LHCN-M2 (cell line): ENCODE data around the gene CTNNAL1. TPM values are rescaled to one million over a fixed set of nuclear protein-coding genes. Genes with fewer than 3 reads are reported as not detected.

ENCODE experiments used
- DNase-seq: peaks from one replicate; pipeline ENCODE4 v3.0.0-alpha.2; 2012; ENCODE audit warnings: low read depth
- total RNA-seq: library from RNA; depleted of rRNA; stranded (reverse); fragments of >200 nt; gene quantifications from 2 replicates; pipeline ENCODE4 v1.2.3, GENCODE V29; 2014

Gene CTNNAL1
- total RNA-seq, 1 experiment from 2014 or later, result 72.3 TPM

DNA sequence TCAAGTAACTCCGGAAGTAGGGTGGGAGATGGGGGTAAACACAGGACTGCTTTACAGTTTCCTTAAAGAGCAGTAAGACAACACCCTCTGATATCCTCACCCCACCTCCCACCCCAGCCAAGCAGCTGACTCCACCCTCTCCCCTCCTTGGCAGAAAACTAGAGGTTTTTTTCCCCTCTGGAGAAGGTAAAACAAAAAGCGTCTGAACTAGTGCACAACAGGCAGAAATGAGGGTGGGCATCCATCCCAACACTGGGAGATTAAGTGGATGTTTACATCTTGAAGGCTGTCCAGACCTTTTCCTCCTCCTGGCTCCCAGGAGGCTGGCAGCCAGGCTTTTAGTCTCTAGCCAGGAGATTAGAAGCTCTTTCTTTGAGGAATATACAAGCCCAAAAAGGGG lies 13.9 kb upstream of the CTNNAL1 start:
- DNase-seq, result no peak

DNA sequence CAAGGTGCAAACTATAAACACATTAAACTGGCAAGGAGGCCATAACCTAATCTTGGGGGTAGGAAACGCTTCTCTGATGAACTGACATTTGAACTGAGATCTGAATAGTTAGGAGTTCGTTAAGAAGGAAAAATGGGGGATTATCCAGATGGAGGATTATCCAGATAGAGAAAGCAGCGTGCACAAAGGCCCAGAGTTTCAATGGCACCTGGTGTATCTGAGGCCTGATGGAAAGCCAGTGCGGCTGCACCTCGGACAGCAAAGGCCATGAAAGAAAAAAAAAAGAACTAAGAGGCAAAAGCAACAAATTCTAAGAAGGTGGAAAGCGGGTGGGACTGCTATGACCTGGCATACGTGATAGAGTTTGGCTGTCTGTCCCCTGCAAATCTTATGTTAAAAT lies 13.0 kb upstream of the CTNNAL1 start:
- no peak for DNase-seq

DNA sequence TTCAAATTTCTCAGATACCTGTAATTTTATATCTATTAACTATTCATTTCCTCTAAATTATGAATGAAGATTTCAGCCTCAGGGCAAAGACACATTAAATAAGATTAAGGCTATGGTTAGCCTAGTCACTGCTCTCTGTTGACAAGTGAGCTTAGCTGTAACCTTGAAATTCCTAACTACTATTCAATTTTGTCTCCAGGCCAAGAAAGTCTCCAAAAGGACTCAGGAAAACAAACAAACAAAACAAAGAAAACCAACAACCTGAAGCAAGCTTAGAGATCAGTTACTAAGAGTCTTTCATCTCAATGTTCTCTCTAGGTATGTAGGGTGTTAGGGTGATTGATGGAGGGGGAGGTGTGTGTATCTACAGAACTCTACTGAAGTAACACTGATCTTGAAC lies 9.6 kb upstream of the CTNNAL1 start:
- peak; percentile 7 for DNase-seq

DNA sequence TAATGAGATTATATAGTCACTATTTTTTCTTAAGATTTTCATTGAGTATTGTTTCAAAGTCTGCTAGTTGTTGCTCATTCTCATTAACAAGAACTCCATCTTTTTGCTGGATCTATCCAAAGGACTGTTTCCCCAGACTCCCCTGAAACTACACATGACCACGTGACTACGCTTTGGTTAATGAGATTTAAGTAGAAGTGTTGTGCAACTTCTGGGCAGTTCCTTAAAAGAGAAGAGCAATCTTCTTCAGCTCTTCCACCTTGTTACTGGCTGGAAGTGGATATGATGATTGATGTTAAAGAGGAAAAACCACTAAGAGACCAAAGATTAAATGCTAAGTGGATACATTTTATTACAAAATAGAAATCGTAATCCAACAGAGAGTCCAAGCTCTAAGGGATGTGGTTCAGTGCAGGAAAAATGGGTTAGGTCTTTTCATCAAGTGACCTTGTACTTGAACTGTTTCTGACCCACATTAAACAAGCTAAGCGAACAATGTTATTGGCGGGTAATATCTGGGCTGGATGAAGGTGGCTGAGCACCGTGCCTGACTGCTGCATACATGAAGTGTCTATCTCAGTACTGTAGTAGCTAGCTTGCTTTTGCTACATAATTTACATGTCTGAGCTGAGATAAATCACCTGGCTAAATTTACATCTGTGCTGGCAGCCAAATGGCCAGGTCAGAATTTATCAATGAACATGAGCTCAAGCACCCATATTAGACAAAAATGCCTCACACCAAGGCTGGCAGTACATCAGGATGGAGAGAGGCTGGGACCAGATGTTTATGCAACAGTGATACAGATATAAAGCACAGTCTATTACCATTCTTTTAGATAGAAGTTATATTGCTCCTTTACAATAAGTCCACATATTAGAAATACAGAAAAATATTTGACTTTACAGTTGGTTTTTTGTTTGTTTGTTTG lies 7.5 kb upstream of the CTNNAL1 start:
- DNase-seq, result no peak

GRCh38 chr9:109020113-109020512 lies 6.8 kb upstream of the CTNNAL1 start:
- DNase-seq, result no peak

DNA sequence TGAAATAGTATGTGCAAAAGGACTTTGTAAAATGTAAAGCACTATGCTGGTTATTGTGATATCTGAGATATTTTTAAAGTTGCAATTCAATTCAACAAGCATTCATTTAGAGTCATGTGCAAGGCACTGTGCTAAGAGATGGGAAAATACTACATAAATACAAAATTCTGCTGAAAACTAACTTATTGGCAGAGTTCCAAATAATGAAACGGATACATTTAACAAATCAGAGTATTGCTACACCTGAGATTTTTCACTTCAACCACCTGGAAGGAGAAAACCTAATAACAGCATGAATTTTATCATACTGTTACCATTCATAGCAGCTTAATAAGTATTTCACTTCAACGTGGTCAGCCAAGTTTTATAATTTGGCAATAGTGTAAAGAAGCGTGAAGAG lies 6.1 kb upstream of the CTNNAL1 start:
- no peak for DNase-seq

- no peak for DNase-seq
Observed at GRCh38 chr9:109017493-109017892, 4.2 kb upstream of the CTNNAL1 start.

GRCh38 chr9:109017061-109017460 lies 3.8 kb upstream of the CTNNAL1 start:
- DNase-seq, result no peak

- DNase-seq, result no peak
Observed at GRCh38 chr9:109016132-109016531, 2.8 kb upstream of the CTNNAL1 start.

DNA sequence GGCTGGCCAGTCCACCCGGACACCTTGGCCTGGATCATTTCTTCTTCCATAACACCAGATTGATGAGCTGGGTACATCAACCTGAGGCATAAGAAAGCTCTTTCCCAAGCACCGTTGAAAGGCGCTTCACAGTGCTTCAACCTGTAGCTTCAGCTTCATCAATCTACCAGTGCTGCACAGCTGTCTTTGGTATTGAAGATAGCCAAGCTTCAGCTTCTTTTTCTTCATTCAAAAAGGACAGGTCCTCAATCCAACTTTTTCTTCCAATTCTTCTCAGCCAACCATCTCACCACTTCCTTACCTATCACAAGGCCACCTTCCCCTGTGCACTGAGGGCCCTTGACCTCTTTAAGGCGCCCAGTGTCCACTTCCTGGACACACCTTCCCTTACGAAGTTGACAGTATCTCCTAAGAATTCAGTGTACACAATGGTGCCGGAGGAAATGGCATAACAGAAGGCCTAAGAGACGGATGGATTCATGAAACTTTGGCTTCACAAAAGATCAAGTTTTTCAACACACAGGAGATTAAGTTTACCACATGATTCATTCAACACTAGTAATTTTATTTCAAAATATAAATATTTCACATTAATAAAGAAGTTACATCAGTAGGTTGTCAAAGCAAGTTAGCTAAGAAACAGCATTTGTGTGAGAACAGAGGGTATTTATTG lies 1.4 kb upstream of the CTNNAL1 start:
- DNase-seq, result no peak

DNA sequence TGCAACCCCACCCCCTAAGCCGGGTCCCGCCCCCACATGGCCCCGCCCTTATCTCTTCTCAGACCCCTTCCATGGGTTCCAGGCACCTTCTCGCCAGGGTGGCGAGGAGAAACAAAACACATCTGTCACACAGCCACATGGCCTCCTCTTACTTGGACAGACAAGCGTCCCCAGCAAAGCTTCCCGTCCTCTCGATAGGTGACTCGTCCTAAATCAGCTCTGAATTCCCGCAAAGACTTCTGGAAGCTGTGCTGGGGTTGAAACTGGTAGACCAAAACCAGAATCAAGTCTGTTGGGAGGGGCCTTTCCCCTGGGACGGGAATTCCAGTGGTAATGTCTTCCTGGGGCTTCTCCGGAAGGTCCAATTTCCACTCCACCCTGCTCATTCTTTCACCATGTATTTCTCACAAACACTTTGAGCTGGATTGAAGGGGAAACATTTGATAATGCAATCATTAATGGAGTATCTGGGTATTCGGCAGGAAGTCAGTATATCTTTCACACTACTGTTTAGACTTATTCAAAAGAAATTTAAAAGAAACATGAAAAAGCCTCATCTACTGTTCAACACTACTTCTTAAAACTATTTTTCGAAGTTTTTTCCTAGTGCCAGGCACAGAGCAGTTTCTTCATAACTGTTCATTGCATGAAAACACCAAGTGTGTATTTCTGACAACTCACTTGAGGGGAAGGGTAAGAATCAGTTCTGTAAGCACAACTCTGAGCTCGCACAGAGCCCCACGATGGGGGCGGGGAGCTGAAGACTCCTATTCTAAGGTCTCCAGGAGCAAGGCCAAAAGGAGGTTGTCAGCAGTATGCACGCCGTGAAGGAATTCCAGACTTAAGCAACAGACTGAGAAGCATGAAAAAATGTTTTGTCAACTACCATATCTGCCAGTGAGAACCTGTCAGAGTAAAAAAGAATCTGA lies 644 bp upstream of the CTNNAL1 start:
- peak; percentile 74 for DNase-seq

DNA sequence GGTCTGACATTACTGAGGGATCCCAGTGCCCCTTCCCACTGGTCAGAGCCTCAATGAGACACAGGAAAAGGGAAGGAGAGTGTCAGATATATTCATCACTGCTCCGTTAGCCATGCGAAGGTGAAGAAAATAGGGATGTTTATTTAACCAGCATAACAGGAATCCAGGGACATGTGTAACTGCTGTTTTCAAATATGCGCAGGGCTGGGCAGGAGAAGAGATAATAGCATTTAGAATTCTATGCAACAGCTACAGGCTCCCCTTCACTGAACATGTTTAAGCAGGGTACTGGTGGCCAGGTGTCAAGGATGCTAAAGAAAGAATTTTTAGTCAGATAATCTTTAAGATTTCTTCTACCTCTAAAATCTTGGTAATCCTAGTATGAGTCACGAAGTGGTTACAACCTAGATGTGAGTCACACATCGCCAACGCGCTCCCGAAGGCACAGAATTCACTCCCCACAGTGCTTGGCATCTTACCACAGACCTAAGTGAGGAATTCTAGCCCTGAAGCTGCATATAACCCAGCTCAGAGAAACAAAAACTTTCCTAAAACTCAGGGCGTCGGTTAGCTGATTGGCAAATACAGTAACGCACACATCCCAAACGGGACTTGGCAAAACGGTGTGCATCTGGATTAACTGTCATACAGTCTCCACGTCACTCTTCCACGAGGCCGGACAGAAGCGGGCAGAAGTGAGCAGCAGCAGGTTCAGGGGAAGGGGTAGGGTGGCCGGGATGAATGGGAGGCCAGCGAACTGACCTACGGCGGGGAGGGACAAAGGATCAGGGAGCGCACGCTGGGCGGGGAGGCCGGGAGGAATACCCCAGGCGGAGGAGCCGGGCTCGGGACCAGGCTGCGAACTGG lies 1.1 kb downstream of the CTNNAL1 start:
- peak; percentile 93 for DNase-seq

DNA sequence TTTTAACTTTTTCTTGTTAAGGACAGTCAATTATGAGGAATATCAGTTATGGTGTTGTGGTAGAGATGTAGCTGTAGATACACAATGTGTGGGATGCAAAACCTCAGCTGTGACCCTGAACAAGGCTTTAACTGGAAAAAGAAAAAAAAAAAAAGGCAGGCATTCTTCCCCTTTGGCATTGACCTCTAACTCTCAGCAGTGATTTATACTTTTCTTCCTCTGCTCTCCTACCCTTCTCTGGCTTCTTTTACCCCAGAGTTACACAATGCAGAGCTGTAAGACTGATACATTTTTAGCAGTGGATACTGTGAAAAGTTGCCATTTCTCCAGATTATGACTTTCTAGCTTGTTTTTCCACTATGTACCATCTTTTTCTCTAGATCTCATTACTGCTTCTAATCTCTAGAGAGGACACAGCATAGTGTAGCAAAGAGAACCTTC lies 2.0 kb downstream of the CTNNAL1 start:
- peak; percentile 11 for DNase-seq

DNA sequence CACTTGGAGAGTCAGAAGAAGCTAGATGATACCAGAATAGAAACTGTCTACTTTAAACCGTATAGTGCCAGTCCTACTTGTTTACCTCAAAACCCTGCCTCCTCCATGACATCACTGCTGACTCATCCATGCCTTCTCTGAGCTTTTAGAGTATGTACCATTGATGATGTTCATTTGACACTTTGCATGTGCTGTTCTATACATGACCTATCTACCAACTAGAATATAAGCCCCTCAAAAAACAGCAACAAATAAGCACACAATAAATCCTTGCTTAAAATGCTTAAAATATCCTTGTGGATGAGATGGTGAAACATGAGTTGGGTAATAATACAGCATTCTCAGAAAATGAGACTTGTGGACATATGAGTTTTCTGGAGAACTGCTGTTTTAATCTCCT lies 2.6 kb downstream of the CTNNAL1 start:
- peak; percentile 80 for DNase-seq

- DNase-seq, result no peak
Observed at GRCh38 chr9:109005678-109006077, 7.6 kb downstream of the CTNNAL1 start.

- no peak for DNase-seq
Observed at GRCh38 chr9:109003116-109003515, 10.2 kb downstream of the CTNNAL1 start.

DNA sequence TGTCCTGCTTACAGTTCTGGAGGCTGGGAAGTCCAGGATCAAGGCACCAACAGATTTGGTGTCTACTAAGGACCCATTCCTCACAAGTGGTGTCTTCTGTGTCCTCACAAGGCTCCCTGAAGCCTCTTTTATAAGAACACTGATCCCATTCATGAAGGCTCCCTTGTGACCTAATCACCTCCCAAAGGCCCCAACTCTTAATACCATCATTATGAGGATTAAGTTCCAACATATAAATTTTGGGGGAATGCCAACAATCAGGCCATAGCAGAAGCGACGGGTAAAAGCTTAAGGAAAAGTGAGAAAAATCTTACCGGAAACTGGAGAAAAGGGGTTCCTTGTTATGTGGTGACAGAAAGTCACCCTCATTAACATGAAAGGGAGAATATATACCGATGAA lies 11.2 kb downstream of the CTNNAL1 start:
- DNase-seq, result no peak

- DNase-seq, result peak; percentile 80
Observed at GRCh38 chr9:109001275-109001676, 12.0 kb downstream of the CTNNAL1 start.

- DNase-seq, result no peak
Observed at GRCh38 chr9:108997112-108997511, 16.2 kb downstream of the CTNNAL1 start.

DNA sequence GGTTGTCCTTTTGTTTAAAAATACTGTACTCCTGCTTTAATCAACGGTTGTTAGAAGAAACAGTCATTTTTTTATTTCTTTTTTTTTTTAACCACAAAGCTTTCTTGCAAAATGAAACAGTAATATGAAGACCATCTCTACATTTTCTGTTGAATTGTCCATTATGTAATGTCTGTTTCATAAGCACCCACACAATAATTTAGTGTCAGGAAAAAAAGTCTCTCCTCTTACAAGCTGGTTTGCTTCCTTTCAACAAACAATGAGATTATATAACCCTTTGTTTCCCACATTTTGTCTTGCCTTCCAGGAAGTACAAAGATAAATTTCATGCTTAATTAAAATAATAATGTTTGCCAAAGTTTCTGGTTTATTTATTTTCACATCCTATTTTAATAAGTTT lies 16.7 kb downstream of the CTNNAL1 start:
- DNase-seq, result no peak

DNA sequence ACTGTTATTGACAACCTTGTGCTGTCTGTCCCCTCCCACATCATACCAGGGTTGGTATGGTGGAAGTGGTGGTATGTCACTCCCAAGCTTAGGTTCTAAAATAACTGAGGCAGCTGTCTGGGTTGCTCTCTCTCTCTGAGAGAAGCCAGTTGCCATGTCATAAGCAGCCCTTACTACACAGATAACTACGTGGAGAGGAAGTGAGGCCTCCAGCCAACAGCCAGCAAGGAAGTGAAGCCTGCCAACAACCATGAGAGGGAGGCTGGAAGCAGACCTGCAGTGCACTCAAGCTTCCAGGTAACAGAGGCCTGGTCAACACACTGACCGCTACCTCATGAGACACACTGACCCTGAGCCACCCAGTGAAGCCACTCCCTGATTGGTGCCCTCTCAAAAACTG lies 18.6 kb downstream of the CTNNAL1 start:
- no peak for DNase-seq
